IPS DF 19.7 (cell line): ENCODE measurements around the gene NELL1.

ENCODE experiments used
- DNase-seq: peaks from one replicate; pipeline ENCODE4 v3.0.0-alpha.2; 2013; ENCODE audit warnings: low read depth, low spot score

NELL1 gene

DNA sequence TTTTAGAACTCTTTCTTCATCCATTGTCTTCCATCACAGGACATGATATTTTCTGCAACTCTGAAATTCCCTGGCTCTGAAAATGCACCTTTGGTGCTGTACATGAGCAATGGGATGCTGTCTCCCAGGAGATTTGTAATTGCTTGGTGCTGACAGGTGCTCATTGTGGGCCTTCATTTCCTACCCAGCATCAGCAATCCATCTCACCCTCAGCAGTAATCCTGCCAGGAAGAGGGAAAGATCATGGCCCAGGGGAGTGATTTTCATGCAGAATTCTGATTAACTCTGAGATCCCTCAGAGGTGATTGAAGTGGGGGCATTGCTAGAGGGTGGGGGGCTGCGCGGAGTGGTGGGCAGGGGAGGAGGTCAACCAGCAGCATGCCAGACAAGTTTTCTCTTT, 651.7 kb downstream of the NELL1 start:
- DNase-seq, result no peak

DNA sequence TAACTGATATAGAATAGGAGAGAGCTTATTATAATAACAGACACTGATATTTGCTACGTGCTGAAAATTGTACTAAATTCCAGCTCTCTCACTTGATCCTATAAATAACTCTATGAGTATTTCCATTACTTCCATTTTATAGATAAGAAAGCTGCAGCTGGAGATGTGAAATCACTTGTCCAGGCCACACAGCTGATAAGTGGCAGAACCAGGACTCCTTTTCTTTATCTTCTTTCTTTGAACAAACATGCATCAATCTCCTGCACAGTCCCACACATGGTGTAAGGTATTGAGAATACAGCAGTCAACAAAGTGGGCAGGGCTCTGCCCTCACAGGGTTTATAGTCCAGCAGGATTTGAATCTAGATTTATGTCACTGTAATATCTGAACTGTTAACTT, 652.1 kb downstream of the NELL1 start:
- DNase-seq, result no peak

DNA sequence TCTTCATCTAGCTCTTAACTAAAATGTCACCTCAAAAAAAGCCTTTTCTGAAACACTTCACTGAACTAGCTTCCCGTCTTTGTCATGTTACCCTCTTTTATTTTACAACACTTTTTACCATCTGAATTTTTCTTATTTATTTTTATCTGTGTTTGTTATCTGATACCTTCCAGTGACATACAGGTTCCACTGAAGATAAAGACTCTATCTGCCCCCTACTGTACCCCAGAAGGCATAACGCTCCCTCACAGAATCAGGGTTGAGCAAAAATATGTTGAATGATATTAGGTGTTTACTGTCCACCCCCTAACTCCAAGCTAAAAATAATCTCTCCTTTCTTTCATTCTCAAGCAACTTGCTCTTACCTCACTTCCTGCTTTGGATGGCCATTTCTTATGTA, 654.2 kb downstream of the NELL1 start:
- DNase-seq, result peak; percentile 3

DNA sequence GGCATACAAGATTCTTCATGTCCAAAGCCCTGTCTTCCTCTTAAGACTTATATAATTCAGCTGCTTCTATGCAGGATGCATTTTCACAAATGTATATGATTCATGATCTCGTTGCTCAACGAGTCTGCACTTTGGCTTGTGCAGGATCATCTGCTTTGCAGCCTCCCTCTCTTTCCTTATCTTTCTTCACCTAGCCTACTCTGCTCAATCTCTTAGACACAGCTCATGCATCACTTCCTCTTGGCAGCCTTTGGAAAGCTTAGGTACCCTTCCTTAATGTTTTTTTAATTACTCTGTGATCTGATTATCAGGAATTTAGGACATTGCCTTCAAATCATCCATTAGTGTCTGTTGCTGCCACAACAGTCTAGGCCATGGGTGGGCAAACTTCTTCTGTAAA, 673.8 kb downstream of the NELL1 start:
- no peak for DNase-seq

DNA sequence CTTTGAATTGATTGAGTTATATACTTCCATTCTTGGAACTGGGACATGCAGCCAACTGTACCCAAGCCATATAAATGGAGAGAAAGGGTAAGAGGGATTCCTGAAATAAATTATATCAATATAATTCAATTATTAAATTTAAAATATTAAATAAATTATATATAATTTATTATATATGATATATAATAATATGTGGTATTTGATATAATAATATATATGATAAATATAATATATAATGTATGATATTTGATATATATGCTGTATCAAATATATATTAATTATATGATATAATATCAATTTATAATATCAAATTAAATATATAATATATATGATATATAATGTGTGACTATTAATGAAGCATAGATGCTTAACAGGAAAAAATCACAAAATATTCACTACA, 677.0 kb downstream of the NELL1 start:
- no peak for DNase-seq

DNA sequence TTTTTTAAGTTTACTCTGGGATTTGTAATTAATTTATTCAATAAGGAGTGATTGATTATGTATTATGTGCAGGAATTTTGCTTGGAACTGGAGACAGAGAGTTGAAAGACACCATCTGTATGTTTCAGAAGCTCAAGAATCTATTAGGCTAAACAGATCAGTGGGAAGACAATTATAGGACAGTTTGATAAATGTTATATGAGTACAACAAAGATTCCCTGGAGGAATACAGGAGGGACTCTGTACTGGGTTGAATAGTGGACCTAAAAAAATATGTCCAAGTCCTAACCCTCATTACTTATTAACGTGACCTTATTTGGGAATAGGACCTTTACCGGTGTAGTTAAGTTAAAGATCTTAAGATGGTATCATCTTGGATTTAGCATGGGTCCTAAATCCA, 681.2 kb downstream of the NELL1 start:
- DNase-seq, result no peak

DNA sequence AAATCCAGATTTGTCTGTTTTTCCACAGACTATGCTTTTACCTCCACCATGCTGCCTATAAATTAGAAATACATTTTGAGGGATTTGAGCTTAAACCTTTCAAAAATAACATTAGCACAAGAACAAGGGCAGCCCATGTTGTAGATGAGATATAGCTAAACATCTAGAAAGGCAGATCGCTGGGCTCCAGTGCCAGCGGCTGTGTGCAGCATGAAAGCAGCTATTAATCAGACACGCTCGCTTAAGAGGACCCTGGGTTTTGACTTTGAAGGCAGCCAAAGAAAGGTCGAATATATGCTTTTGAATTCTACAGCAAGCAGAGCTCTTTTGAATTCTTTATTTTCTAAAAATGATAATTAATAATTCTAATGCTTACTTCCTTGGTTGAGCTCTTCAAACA, 684.0 kb downstream of the NELL1 start:
- DNase-seq, result no peak

DNA sequence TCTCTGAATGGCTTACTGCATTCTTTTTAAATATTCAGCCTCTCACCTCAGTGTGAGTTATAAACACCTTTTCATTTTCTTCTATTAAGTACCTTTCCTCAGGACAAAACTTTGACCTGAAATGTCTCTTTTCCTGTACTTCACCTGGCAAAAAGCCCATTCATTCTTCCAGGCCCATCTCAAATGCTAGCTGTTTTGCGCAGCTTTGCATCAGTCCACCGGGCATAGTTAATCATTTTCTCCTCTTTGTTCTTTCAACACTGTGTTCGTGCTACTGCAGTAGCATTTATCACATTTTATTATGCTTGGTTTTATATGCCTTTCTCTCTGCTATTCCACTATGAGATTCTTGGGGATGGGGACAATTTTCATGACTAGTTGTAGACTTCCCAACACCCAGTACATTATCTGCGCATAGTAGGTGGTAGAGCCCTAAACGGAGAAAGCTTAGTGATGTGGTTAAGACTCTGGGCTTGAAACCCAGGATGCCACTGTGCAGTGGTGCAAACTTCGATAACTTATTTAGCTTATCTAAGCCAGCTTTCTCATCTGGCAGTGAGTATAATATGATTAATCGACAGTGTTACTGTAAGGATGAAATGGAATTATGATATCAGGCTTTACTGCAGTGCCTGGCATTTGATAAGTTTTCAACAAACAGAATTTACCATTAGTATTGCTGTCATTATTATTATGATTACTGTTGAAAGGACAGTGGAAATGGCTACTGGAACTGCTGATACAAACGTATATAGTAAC, 695.7 kb downstream of the NELL1 start:
- no peak for DNase-seq

DNA sequence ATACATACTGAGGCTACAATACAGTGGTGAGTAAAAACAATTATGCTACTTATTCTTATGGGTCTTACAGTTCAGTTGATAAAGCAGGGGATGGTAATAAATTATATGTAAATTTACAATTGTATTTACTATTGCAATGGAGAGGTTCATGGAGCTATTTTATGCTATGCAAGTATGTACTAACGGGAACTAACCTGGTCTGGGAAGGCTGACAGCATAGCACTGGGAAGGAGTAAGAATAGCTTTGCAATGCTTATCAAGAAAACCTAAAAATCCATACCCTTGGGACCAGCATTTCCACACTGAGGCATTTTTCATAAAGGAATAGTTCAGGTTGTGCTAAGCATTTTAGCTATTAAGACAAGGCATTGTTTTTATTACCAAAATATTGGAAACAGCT, 700.6 kb downstream of the NELL1 start:
- DNase-seq, result no peak

DNA sequence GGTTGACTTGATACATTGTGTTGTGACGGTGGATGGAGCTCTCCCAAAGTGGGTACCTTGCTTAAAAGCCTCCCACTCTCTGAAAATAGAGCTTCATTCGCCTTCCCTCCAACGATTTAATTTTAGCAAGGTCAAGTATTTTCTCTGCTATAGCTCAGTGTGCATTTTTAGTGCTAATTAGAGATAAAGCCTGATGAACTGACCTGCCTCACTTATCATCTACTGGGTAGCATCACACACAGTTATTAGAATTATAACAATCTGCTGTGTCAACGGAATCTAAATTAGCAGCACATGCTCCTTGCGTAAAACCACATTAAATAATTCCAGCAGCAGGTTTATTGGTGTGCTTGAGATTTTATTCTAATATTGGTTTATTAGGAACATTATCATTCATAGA, 701.7 kb downstream of the NELL1 start:
- no peak for DNase-seq

DNA sequence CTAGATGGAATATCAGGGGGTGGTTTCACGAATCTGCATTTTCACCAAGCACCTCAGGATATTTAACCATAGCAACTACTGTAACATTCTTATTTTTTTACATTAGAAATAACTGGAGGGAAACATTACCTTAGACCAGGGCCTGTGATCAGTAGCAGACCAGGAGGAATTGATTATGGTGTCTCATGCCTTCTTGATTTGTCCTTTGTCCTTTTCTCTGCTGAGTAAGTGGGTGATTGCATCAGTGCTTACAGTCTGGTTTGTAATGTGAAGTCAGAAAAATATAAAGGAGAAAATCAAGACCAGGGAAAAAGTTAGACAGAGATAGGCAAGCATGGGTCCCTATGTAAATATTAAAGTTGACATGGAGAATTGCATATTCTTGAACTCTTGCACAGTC, 703.3 kb downstream of the NELL1 start:
- DNase-seq, result no peak

DNA sequence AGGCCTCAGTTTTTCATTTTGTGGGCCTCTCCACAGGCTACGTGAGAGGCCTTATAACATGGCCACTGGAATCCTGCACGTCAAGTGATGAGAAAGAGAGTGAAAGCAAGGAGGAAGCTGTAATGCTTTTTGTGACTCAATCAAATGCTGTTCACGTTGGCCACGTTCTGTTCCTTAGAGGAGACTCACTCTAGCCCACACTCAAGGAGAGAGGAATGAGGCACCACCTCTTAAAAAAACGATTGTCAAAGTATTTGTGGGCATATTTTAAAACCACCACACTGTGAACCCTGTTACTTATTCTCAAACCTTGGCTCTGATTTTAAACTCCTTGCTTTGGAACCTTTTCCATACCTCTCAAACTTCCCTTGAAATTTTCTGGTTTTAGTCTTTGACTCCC, 705.0 kb downstream of the NELL1 start:
- DNase-seq, result no peak

DNA sequence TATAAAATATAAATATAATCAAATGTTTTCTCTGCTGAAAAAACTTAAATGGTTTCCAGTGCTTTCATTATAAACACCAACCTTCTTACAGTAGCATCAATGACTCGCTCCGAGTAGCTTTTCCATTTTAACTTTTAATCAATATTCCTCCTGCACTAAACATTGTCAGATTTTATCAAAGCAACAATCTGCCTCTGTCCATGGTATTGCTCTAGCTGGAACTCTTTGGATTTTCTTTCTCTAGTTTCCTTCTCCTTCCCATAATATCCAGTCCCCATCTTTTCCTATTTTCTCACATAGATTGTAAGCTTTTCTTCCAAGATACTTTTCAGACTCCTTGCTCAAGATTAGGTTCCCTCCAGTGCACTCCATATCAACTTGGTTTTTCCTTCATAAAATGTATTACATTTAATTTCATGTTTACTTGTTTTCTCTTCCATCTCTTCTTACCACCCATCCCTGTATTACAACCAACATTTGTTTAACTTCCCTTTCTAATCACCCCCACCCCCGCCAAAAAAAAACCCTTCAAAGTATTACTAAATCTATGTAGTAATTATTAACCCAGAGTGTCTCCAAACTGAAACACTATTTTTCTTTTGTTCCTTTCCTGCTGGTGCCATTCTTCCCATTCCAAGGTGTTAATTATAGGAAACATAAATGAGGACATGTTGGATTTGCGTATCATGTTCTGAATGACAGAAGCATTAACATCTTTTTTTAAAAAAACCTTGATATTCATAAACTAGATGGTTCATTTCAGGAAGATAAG, 716.5 kb downstream of the NELL1 start:
- no peak for DNase-seq

DNA sequence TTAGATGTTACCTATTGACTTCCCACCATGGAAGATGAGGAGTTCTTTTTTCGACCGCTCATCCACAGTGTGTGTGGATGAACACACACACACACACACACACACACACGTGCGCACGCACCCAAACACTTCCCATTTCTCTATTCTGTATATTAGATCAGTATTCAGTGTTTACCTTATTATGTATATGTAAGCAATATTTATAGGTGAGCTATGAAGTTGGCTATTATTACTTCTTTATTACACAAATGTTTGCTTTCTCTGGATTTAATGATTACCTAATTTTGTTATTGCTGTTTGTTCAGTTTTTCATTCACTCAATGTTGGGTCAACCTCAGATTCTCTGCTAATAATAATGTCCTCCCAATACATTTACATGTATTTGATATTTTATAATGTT, 721.0 kb downstream of the NELL1 start:
- DNase-seq, result no peak

DNA sequence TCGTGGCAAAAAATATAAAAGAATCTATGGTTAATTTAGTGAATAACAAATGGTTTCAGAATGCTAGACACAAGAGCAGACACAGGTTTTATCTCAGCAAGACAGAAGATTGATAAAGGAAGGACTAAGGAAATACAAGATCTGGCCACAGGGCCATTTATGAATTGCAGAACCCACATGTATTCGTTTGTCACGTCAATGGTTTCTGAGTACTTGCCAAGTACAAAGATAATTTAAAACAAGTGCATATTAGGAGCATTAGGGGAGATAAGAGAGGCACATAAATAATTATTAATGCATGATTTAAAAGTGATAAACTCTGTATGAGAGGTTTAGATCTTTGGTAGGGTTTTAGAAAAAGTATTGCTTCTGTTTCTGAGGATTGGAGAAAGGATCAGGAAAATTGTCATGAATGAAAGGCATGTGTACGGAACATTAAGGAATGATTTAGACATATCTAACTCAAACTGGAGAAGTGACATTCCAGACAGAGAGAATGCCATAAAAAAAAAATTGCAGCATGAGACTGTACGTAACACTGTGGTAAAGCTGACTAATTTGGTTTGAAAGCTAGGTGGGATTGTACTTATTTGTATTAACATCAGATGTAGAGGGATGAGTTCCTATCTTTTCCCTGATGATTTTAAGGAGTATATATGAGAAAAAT, 727.1 kb downstream of the NELL1 start:
- no peak for DNase-seq

DNA sequence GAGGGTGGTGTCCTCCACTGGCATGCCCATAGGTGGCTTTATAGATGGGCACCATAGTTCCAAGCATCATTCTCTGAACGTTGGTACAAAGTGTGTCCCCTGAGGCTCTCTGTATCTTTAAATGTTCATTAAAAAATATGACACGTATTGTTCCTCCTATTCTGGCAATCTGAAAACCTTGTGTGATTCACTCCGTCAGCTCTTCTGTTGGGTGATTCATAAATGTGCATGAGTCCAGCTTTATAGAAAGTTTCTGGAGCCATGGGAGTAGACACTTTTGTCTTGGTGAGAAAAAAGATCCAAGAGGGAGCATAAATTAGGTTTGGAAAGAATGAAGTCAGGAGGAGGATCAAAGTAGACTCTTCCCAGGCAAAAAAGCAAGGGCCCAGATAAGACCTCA, 728.8 kb downstream of the NELL1 start:
- no peak for DNase-seq

DNA sequence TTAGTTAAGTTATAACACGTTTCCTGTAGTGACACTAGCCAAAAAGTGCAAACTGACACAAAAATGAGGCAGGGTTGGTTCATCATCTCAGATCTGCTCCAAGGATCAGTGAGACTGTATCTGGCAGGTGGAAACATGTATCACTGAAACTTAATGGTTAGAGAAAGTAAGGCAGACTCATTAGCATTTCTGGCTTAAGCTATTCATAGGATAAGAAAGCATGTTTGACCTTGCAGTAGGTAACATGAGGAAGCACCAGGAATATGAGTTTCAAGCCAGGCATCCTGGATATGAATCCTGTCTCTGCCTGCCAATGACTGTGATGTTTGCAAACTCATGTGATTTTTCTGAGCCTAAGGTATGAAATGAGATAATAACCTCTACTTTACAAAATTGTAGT, 732.1 kb downstream of the NELL1 start:
- DNase-seq, result no peak

DNA sequence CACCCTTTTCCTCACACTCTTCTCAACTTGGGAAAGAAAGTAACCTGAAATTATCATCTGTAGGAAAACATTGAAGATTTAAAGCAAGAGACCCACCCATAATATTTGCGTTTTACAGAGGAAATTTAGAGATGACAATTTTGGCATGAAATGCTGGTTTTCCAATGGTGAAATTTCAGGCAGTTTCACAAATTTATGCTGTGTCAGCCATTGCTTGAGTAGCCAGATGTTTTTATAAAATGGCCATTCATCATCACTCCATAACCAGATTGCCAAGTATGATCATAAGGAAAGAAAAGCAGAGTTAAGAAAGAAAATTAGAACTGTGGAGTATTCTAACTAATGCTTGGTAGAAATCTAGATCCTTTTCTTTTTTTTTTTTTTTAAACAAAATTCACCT, 732.9 kb downstream of the NELL1 start:
- DNase-seq, result no peak

DNA sequence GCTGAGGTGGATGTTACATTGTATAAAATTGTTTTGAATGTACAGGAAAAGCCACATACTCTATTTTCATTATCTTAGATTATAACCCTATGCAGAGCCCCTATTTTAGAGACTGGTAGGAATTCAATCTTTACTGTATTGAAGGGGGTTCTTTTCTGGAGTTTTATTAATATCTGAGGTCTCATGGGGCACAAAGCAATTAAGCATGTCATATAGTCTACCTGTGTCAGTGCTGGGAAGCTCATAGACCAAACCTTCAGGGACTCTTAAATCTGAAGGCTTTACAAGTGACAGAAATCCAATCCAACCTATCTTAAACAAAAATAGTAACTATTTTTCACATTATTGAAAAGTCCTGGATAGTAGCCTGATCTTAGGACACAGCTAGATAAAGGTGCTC, 733.7 kb downstream of the NELL1 start:
- DNase-seq, result no peak

DNA sequence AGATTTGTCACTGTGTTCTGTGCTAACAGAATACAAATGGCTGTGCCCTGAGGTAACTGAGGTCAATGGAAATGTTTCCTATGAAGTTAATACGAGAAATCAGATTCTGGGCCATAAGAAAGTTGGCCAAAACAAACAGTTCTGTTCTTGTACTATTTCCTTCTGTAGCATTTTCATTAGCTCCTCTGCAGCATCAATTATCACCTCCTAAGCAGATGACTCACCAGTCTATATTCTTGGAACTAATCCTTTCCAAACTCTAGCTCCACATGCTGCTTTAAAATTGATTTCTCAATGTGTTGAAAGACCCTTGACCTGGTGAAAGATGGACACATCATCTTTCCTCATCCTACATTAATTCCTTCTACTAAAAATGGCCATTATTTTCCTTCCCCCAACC, 736.0 kb downstream of the NELL1 start:
- no peak for DNase-seq

DNA sequence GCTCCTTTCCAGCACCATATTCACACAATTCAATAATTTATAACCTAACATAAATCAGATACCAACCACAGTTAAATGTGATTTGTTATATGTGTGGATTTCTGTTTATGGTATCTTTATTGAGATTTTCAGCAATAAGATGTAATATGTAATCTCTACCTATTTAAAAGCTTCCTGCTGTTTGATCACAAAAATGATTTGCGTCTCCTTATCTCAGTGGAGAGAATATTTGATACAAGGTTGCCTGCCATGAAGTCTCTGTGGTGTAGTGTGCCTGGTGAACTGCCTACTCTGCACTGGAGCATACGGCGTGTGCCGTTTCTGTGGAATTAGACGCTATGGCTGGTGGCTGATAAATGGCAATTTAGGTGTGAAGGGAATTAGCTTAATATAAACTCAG, 741.1 kb downstream of the NELL1 start:
- no peak for DNase-seq

DNA sequence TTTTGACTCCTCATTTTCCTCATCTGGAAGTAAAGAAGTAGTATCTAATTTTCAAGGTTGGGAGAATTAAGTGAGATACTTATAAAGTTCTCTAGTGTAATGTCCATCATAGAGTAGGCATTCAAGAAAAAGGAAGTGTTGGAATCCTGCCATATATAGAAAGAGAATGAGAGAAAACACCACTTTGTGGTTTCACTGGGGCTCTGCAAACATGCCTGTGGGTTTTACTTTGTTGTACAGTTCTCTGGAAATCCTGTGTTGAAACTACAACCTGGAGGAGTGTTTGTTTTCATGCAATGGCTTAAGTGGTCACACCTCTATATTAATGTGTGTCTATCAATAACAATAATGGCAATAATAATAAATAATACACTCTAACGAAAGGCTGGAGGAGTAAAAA, 741.7 kb downstream of the NELL1 start:
- DNase-seq, result no peak

DNA sequence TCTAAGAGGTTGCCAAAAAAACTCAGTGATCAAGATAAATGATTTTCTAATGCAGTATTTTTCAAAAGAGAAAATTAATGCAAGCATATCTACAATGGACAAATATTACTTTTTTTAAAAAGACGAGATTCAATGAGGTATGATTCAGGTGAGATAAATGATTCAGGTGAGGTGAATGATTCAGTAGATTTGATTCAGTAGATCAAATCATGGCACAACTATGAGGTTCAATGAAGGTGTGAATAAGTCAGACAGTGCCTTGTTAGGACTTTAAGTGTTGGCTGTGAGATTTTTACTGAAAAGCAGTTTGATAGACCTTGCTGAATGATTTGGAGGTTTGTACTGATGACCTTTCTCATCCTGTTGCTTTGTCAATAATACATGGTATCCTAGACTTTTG, 742.2 kb downstream of the NELL1 start:
- no peak for DNase-seq
